ENCODE results near the gene FRYL. TPM values are rescaled to one million over a fixed set of nuclear protein-coding genes. Genes with fewer than 3 reads are reported as not detected.

FRYL gene
- total and polyA plus RNA-seq, 2 of the 13 experiments (the other 11 are each of a cell fraction or from before 2014, with no cell fraction given): 9.7 to 19.6 TPM

DNA sequence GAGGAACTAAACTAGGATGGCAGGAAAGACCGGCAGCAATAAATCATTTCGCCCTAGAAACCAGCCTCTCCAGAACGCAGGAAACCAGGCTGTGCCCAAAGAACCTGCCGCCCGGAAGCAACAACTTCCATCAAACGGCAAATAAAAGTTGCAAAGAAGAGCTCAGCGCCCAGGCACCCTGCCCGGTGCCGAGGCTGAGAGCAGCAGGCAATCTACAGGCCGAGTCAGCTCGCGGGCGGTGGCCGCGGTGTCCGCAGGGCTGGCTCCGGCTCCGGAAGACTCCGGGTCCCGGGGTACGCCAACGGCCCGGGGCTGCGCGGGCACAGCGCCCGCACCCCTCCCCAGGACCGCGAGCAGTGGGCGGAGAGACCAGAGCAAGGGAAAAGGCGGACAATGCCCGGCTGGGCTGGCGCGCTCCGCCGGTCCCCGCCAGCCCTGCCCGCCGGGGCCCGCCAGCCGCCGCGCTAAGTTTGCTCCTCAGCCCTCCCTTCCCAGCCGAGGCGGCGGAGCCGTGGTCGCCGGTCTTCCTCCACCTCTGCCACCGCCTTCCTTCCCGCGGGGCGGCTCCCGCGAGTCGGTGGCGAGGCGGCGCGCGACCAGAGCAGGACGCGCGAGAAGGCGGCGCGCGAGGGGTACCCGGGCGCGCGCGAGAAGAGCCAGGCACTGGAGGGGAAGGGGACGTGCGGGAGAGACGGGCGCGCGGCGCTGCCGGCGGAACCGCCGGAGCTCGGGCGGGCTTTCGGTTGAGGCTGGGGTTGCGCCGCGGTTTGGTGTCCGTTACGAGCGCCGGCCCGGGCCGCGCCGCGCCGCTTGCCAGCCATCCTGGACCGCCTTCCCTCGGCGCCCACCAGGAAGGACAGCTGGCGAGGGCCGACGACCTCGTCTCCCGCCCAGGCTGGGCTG is 733 bp downstream of the FRYL start (continued):
- TF ChIP-seq ZSCAN12 (CRISPR knock-in tag; IDR thresholded peaks at IDR 0.05) (no peak), SRSF4 (IDR thresholded peaks at IDR 0.05; ENCODE audit: low read depth, low read length, poor library complexity, severe bottlenecking) (no peak), ZNF564 (CRISPR knock-in tag; IDR thresholded peaks at IDR 0.05) (peak; percentile 22; the same call in 1 of the 2 replicates), SAP130 (CRISPR knock-in tag; IDR thresholded peaks at IDR 0.05; ENCODE audit: low read depth) (0 out of 2 replicates have a peak, but pooled peaks have one; percentile 37), HOXA9 (CRISPR knock-in tag; IDR thresholded peaks at IDR 0.05; ENCODE audit: borderline replicate concordance) (0 out of 2 replicates have a peak, but pooled peaks have one; percentile 17), MXD4 (CRISPR knock-in tag; IDR thresholded peaks at IDR 0.05) (no peak; the same call in 1 of the 2 replicates), ZFP82 (CRISPR knock-in tag; IDR thresholded peaks at IDR 0.05; ENCODE audit: borderline replicate concordance) (no peak), ZNF256 (CRISPR knock-in tag; conservative IDR thresholded peaks at IDR 0.05) (no peak), ZFY (CRISPR knock-in tag; IDR thresholded peaks at IDR 0.05) (peak; percentile 35), ELF1 (CRISPR knock-in tag; IDR thresholded peaks at IDR 0.05) (no peak), MTF2 (CRISPR knock-in tag; IDR thresholded peaks at IDR 0.05; ENCODE audit: borderline replicate concordance) (no peak), ZEB1 (IDR thresholded peaks at IDR 0.05; ENCODE audit: insufficient replicate concordance, low read depth) (no peak), KAT2B (IDR thresholded peaks at IDR 0.05; ENCODE audit: borderline replicate concordance, low read depth, low read length) (no peak), ZNF546 (CRISPR knock-in tag; conservative IDR thresholded peaks at IDR 0.05) (no peak), ZNF83 (CRISPR knock-in tag; IDR thresholded peaks at IDR 0.05; ENCODE audit: borderline replicate concordance) (no peak), KLF15 (CRISPR knock-in tag; IDR thresholded peaks at IDR 0.05; ENCODE audit: borderline replicate concordance) (no peak), RBM39 (IDR thresholded peaks at IDR 0.05; ENCODE audit: low read depth, low read length, poor library complexity, severe bottlenecking) (no peak)
- TF ChIP-seq, protein P1, sequence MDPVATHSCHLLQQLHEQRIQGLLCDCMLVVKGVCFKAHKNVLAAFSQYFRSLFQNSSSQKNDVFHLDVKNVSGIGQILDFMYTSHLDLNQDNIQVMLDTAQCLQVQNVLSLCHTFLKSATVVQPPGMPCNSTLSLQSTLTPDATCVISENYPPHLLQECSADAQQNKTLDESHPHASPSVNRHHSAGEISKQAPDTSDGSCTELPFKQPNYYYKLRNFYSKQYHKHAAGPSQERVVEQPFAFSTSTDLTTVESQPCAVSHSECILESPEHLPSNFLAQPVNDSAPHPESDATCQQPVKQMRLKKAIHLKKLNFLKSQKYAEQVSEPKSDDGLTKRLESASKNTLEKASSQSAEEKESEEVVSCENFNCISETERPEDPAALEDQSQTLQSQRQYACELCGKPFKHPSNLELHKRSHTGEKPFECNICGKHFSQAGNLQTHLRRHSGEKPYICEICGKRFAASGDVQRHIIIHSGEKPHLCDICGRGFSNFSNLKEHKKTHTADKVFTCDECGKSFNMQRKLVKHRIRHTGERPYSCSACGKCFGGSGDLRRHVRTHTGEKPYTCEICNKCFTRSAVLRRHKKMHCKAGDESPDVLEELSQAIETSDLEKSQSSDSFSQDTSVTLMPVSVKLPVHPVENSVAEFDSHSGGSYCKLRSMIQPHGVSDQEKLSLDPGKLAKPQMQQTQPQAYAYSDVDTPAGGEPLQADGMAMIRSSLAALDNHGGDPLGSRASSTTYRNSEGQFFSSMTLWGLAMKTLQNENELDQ (CRISPR knock-in tag; IDR thresholded peaks at IDR 0.05; ENCODE audit: borderline replicate concordance): no peak
- TF ChIP-seq, protein P2, sequence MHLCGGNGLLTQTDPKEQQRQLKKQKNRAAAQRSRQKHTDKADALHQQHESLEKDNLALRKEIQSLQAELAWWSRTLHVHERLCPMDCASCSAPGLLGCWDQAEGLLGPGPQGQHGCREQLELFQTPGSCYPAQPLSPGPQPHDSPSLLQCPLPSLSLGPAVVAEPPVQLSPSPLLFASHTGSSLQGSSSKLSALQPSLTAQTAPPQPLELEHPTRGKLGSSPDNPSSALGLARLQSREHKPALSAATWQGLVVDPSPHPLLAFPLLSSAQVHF (CRISPR knock-in tag; IDR thresholded peaks at IDR 0.05): 0 out of 2 replicates have a peak, but pooled peaks have one; percentile 33
- TF ChIP-seq, protein P3, sequence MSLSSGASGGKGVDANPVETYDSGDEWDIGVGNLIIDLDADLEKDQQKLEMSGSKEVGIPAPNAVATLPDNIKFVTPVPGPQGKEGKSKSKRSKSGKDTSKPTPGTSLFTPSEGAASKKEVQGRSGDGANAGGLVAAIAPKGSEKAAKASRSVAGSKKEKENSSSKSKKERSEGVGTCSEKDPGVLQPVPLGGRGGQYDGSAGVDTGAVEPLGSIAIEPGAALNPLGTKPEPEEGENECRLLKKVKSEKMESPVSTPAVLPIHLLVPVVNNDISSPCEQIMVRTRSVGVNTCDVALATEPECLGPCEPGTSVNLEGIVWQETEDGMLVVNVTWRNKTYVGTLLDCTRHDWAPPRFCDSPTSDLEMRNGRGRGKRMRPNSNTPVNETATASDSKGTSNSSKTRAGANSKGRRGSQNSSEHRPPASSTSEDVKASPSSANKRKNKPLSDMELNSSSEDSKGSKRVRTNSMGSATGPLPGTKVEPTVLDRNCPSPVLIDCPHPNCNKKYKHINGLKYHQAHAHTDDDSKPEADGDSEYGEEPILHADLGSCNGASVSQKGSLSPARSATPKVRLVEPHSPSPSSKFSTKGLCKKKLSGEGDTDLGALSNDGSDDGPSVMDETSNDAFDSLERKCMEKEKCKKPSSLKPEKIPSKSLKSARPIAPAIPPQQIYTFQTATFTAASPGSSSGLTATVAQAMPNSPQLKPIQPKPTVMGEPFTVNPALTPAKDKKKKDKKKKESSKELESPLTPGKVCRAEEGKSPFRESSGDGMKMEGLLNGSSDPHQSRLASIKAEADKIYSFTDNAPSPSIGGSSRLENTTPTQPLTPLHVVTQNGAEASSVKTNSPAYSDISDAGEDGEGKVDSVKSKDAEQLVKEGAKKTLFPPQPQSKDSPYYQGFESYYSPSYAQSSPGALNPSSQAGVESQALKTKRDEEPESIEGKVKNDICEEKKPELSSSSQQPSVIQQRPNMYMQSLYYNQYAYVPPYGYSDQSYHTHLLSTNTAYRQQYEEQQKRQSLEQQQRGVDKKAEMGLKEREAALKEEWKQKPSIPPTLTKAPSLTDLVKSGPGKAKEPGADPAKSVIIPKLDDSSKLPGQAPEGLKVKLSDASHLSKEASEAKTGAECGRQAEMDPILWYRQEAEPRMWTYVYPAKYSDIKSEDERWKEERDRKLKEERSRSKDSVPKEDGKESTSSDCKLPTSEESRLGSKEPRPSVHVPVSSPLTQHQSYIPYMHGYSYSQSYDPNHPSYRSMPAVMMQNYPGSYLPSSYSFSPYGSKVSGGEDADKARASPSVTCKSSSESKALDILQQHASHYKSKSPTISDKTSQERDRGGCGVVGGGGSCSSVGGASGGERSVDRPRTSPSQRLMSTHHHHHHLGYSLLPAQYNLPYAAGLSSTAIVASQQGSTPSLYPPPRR (CRISPR knock-in tag; IDR thresholded peaks at IDR 0.05; ENCODE audit: borderline replicate concordance): no peak

Data from HepG2 (cell line).